NCI-H510A treated with DMSO at 0.1 percent for 48 hours (cell line): ENCODE data around the gene ZFR.
"Not testable (repeated sequence)": the region's sequence is repeated elsewhere in the genome, so short reads cannot be mapped to it uniquely, and the experiment has no call there.

ENCODE experiments used
- DNase-seq: peaks from one replicate; lab custom pipeline; 2025; lab: John Stamatoyannopoulos, UW

The ZFR gene

GRCh38 chr5:32450952-32451351, 6.4 kb upstream of the ZFR start:
- no peak for DNase-seq

DNA sequence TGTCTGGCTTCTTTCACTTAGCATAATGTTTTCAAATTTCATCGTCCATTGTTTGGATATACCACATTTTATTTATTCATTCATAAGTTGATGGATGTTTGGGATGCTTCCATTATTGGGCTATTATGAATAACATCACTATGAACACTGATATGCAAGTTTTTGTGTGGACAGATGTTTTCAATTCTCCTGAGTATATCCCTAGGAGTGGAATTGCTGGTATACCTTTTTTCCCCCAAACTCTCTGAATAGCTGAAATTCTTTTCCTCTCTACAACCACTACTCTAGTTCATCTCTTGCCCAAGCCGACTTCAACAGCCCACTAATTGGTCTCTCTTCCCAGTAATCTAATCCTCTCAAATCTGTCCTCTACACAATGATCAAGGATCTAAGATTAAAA, 4.7 kb upstream of the ZFR start:
- DNase-seq = no peak

DNA sequence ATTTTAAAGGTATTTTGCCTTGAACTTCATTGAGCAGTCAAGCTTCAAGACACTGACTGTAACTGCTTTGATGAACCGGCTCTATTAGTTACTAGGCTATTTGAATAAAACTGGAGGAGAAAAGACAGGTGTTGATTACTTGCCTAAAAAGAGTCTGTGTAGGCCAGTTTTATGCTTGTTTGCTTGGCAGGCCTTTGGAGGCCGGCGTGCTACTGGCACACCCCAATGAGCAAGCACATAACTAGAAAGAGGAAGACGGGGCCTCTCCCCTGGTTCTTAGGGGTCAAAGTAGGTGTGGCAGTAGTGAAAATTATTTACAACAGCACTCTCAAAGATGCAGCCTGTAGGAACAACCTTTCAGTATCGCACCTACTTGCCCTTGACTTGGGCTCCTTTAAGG, 2.1 kb upstream of the ZFR start:
- no peak for DNase-seq

DNA sequence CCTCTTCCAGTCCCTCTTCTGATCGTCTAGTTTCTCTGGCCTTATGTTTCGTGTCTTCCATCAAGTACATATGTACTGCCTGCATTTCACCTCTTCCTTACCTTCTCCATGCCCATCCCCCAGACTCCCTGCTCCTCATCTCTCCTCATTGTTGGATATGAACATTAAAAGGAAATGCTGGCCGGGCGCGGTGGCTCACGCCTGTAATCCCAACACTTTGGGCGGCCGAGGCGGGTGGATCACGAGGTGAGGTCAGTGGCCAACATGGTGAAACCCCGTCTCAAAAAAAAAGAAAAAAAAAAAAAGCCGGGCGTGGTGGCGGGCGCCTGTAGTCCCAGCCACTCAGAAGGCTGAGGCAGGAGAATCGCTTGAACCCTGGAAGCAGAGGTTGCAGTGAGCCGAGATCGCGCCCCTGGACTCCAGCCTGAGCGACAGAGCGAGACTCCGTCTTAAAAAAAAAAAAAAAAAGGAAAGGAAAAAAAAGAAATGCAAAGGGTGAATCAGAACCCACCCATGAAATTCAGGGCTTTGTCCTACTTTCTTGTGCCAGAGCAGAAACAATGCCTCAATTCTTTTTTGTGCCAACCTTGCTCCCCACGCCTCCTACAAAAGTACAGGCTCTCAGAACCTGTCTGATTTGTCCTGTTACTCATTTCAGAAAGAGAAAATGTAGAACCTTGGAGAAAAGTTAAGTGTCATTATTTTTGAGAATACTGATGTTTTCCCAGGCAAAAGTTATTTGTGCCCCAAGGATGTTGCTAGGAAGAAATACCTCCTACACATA, 1.5 kb upstream of the ZFR start:
- DNase-seq = no peak

GRCh38 chr5:32445287-32445758, 783 bp upstream of the ZFR start:
- DNase-seq = no peak

- DNase-seq = peak; percentile 66
Observed at GRCh38 chr5:32443541-32444430, 754 bp downstream of the ZFR start.

DNA sequence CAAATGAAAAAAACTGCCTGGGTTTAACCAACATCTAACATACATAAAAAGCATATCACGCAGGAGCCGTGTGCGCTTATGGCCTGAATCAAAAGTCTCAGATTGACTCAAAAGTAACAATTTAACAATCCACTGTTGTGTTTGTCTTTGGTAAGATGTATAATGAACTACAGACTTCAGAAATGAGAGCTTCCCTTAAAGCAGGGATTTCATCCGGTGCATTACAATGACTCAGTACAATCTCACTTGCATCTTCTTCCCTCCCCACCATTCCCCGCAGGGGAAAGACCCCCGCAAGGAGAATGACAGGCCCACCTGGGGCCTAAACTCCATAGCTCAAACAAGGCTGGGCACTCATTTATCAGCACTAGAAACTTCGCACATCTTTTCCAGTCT, 1.4 kb downstream of the ZFR start:
- DNase-seq = peak; percentile 31

DNA sequence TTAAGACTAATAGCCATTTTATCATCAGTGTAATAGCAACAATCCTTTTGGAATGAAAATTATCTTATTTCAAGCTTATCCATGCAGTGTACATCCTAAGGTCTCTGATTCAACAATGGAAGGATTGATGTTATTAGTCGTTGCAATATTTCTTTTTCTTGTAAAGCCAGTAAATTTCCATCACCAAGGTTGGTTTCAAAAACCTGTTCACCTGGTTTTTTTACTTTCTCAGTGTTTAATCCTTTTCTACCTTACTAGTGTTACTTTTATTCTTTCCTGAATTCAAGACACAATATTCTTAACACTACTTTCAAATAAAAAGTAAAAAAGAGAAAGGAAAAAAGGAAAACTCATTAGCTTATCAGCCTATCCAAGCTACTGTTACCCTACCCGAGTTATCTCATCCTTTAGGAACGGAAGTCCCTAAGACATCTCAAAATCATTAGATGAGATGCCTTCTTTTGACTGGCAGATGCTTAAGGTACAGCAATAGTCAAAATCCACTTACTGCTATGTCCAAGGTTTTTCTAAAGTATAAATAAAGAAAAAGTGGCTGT, 5.4 kb downstream of the ZFR start:
- no peak for DNase-seq

GRCh38 chr5:32436553-32437242, 7.8 kb downstream of the ZFR start:
- DNase-seq = no peak

DNA sequence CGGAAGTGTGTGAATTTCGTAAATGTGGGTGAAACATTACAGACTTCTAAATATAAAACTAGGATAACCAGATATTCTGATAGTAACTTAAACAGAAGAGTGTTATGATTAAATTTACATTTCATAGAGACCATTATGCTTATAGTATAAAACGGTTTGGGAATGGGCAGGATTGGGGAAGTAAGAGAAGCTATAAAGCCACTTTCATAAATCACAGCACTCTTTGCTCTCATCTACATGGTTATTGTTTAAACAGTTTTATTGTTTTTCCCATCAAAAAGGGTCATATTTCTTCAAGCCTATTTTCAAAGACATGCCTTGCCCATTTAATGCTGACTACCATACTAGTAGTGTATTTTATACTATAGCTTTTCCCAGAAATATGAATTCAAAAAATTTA, 9.2 kb downstream of the ZFR start:
- DNase-seq = no peak

- no peak for DNase-seq
Observed at GRCh38 chr5:32434221-32434620, 10.3 kb downstream of the ZFR start.

DNA sequence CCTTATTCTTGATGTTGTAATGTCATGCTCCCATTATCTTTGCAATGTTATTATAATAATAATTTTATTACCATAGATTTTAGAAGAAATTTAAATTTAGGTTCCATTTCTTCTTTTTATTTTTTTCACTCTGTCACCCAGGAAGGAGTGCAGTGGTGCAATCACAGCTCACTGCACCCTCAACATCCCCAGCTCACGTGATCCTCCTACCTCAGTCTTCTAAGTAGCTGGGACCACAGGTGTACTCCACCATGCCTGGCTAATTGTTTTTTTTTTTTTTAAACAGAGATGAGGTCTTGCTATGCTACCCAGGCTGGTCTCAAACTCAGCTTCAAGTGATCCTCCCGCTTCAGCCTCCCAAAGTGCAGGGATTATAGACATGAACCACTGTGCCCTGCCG, 11.9 kb downstream of the ZFR start:
- no peak for DNase-seq

GRCh38 chr5:32430825-32431224, 13.7 kb downstream of the ZFR start:
- not testable (repeated sequence) for DNase-seq

- DNase-seq = peak; percentile 81
Observed at GRCh38 chr5:32428426-32428825, 16.1 kb downstream of the ZFR start.

DNA sequence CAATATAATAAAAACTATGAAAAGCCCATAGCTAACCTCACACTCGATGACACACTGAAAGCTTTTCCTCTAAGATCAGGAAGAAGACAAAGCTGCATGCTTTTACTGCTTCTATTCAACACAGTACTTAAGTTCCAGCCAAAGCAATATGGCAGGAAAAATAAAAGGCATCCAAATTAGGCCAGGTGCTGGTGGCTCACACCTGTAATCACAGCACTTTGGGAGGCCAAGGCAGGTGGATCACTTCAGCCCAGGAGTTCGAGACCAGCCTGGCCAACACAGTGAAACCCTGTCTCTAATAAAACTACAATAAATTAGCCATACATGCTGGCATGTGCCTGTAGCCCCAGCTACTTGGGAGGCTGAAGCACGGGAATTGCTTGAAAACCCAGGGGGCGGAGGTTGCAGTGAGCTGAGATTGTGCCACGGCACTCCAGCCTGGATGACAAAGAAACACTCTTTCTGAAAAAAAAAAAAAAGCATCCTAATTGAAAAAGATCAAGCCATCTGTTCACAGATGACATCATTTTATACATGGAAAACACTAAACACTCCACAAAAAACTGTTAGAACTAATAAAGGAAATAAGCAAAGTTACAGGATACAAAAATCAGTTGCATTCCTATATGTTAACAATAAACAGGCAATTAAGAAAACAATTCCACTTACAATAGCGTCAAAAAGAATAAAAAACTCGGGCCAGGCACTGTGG, 17.9 kb downstream of the ZFR start:
- DNase-seq = no peak

GRCh38 chr5:32422697-32423096, 21.8 kb downstream of the ZFR start:
- no peak for DNase-seq

DNA sequence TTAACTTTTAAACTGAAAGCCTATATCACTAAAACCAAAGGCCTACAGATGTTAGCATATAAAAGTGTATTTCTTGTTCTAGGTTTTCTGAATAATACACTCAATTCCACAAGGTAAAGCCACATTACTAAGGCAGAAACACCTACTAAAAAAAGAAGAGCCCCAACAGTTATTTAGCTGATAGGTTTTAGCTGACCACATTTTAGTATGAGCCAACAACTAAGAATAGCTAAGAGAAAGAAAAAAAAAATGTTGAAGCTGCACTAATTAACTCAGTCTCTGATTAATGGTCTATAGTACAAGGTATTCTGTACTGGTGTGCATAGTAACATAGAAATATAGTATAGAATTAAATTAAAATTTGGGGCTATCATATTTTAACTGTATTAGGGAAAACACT, 23.5 kb downstream of the ZFR start:
- no peak for DNase-seq

DNA sequence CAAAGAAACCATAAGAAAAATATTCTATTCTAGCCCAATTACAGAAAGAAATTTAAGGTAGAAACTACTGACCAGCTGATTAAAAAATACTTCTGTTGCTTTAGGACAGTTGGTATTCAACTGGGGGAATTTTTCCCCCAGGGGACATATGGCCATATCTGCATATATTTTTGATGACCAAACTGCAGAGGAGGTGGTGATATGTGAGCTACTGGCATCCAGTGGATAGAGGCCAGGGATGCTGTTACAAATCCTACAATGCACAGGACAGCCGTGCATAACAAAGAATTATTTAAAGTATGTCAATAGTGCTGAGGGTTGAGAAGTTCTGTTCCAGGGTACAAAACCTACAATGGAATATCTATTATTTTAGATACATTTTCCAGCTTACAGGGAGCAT, 24.0 kb downstream of the ZFR start:
- DNase-seq = no peak

DNA sequence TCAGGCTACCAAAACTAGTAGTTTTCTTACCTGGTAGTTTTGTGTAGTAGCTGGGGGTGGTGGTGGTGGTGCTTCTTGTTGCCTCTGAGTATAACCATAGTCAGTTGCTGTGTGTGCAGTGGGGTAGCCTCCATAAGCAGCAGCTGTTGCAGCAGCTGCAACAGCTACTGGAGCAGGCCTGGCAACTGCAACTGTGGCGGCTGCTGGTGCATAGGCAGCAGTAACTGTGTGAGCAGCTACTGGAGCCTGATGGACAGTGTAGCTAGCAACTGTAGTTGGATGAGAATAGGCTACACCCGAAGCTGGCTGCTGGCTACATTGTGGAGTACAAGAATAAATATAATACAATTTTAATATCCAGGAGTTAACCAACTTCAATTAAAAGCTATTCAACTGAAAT, 24.7 kb downstream of the ZFR start:
- no peak for DNase-seq

DNA sequence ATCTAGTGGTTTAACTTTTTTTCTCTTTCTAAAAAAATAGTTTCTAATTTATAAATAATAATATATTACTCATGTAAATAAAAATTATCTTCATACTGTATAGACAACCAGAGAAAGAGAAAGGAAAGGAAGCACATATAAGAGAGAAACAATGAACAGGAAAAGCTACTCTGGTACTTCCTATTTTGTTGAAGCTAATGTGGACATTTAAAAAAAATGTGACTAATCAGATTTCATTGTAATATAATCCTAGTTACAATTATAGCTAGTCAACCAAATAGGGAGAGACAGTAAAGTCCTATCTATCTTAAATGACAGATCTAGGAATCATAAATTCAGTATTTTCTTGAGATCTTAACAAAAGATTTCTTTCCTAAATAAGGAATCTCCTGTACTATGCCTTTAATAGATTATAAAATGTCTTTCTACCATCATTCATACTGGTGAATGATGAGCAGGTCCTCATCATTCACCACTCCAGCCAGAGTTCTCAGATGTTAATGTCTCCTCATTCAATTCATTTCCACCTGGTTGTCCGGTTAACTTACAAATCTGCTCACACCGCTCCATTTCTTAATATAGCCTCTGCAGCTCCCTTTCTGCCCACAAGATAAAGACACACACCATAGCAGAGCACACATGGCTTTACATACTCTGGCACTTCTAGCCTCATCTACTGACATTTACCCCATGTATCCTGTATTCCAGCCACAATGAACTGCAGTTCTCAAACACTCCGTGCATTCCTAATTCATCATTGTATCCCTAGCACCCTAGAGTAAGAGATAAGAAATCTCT, 30.9 kb downstream of the ZFR start:
- DNase-seq = no peak

- no peak for DNase-seq
Observed at GRCh38 chr5:32410630-32411029, 33.9 kb downstream of the ZFR start.
